H1 (cell line): Measurements from ENCODE around the gene OR1S2. TPM values are rescaled to one million over a fixed set of nuclear protein-coding genes. Genes with fewer than 3 reads are reported as not detected.

ENCODE experiments used
- polyA plus RNA-seq, 7 experiments: library from polyadenylated mRNA; depleted of rRNA in 3 of 7; stranded (reverse) in 5 of 7; unstranded in 2 of 7; fragments of >200 nt in 5 of 7; fragments of 200-250 nt in 2 of 7; gene quantifications; 1 replicate in 5 of 7; 2 replicates in 1 of 7; 4 replicates in 1 of 7; pipeline versions ENCODE4 v1.2.1 to v1.2.3, GENCODE V29; 2011 to 2013; ENCODE audit warnings: missing spikeins in 2 of 7, mixed read lengths in 2 of 7
- total RNA-seq: library from RNA; stranded (reverse); fragmentation: NEBNext Ultra II Directional; extraction: Animal tissue kit (Norgen Biotek cat#: 25700); gene quantifications from 2 replicates; pipeline ENCODE4 v1.2.1, GENCODE V29; 2021

Gene OR1S2
- total and polyA plus RNA-seq, 2 of the 8 experiments (the other 6 are each of a cell fraction or from before 2014, with no cell fraction given): not detected

Other genes starting within 250 kb of the OR1S2 start
- gene OR9Q1, start 180.3 kb downstream of the OR1S2 start, total RNA-seq: not detected in 2 replicates
- not detected in 2 replicates for gene OR9Q1, start 180.3 kb downstream of the OR1S2 start, polyA plus RNA-seq (2011; rRNA removed)
- gene OR6Q1, start 173.2 kb downstream of the OR1S2 start, total RNA-seq: not detected in 2 replicates
- not detected in 2 replicates for gene OR6Q1, start 173.2 kb downstream of the OR1S2 start, polyA plus RNA-seq (2011; rRNA removed)
- not detected in 2 replicates for gene OR9I1, start 78.6 kb downstream of the OR1S2 start, total RNA-seq
- gene OR9I1, start 78.6 kb downstream of the OR1S2 start, polyA plus RNA-seq (2011; rRNA removed): not detected in 2 replicates
- gene OR9Q2, start 15.1 kb downstream of the OR1S2 start, total RNA-seq: not detected in 2 replicates
- gene OR9Q2, start 15.1 kb downstream of the OR1S2 start, polyA plus RNA-seq (2011; rRNA removed): not detected in 2 replicates
- not detected in 2 replicates for gene OR1S1, start 8.6 kb upstream of the OR1S2 start, total RNA-seq
- gene OR1S1, start 8.6 kb upstream of the OR1S2 start, polyA plus RNA-seq (2011; rRNA removed): not detected in 2 replicates
- not detected in 2 replicates for gene OR10Q1, start 24.8 kb upstream of the OR1S2 start, total RNA-seq
- not detected in 2 replicates for gene OR10Q1, start 24.8 kb upstream of the OR1S2 start, polyA plus RNA-seq (2011; rRNA removed)
- not detected in 2 replicates for gene OR10W1, start 64.1 kb upstream of the OR1S2 start, total RNA-seq
- gene OR10W1, start 64.1 kb upstream of the OR1S2 start, polyA plus RNA-seq (2011; rRNA removed): not detected in 2 replicates
- gene OR5B17, start 154.9 kb upstream of the OR1S2 start, total RNA-seq: not detected in 2 replicates
- not detected in 2 replicates for gene OR5B17, start 154.9 kb upstream of the OR1S2 start, polyA plus RNA-seq (2011; rRNA removed)
- not detected in 2 replicates for gene OR5B3, start 202.7 kb upstream of the OR1S2 start, total RNA-seq
- gene OR5B3, start 202.7 kb upstream of the OR1S2 start, polyA plus RNA-seq (2011; rRNA removed): not detected in 2 replicates
- gene OR5B2, start 224.0 kb upstream of the OR1S2 start, total RNA-seq: not detected in 2 replicates
- 0.06 TPM in 2 replicates for gene OR5B2, start 224.0 kb upstream of the OR1S2 start, polyA plus RNA-seq (2011; rRNA removed)
- not detected in 2 replicates for gene OR5B12, start 238.1 kb upstream of the OR1S2 start, total RNA-seq
- gene OR5B12, start 238.1 kb upstream of the OR1S2 start, polyA plus RNA-seq (2011; rRNA removed): not detected in 2 replicates